GM13976 (cell line): ENCODE results near the gene FYB1.
"Not testable (repeated sequence)": the region's sequence is repeated elsewhere in the genome, so short reads cannot be mapped to it uniquely, and the experiment has no call there.

Experiments
- DNase-seq: peaks from one replicate; pipeline ENCODE4 v3.0.0; 2012; ENCODE audit warnings: low spot score
- CTCF ChIP-seq: IDR thresholded peaks from 2 replicates; pipeline ENCODE4 v1.5.1; 2012; ENCODE audit warnings: borderline replicate concordance, mild to moderate bottlenecking; ENCODE audit not compliant: insufficient read depth; ENCODE audit errors: extremely low read depth, missing control alignments, control extremely low read depth
- in situ Hi-C: fragments of 300-500 bp; cut with MboI; formaldehyde crosslinking; loops from one replicate; pipeline ENCODE4 v1.12.0; 2022; ENCODE audit warnings: low sequenced_read_pairs, mixed read lengths, inconsistent platforms; ENCODE audit not compliant: unreplicated experiment

The FYB1 gene

GRCh38 chr5:39240750-39241149 lies 21.4 kb upstream of the FYB1 start:
- DNase-seq, result no peak
- in situ Hi-C loops, result no loop called here
- no peak for TF ChIP-seq CTCF

- TF ChIP-seq CTCF, result no peak
- in situ Hi-C loops, result no loop called here
- DNase-seq, result no peak
Observed at GRCh38 chr5:39238366-39239105, 19.2 kb upstream of the FYB1 start.

GRCh38 chr5:39236718-39237117 lies 17.4 kb upstream of the FYB1 start:
- TF ChIP-seq CTCF, result no peak
- in situ Hi-C loops, result no loop called here
- no peak for DNase-seq

- DNase-seq, result no peak
- no peak for TF ChIP-seq CTCF
- in situ Hi-C loops, result no loop called here
Observed at GRCh38 chr5:39235648-39236047, 16.3 kb upstream of the FYB1 start.

- in situ Hi-C loops, DNase-seq: not testable (repeated sequence)
Observed at GRCh38 chr5:39234494-39234893, 15.1 kb upstream of the FYB1 start.

GRCh38 chr5:39233783-39234182 lies 14.4 kb upstream of the FYB1 start:
- no peak for TF ChIP-seq CTCF
- in situ Hi-C loops, result no loop called here
- no peak for DNase-seq

GRCh38 chr5:39231705-39232525 lies 12.6 kb upstream of the FYB1 start:
- in situ Hi-C loops, result no loop called here
- no peak for DNase-seq
- no peak for TF ChIP-seq CTCF
